HG03354 (cell line): Measurements from ENCODE around the gene EDIL3.

Experiments
- ATAC-seq: cut with Tn5 transposase; IDR thresholded peaks from one replicate; pipeline ENCODE4 v1.9.1; 2021; ENCODE audit warnings: mild to moderate bottlenecking; ENCODE audit not compliant: unreplicated experiment, poor library complexity, severe bottlenecking

Gene EDIL3

GRCh38 chr5:84272771-84273516, 111.7 kb downstream of the EDIL3 start:
- ATAC-seq, result no peak

GRCh38 chr5:84265739-84266550, 118.7 kb downstream of the EDIL3 start:
- no peak for ATAC-seq

- ATAC-seq, result no peak
These were observed 119.5 kb downstream of the EDIL3 start for GRCh38 chr5:84265130-84265529.

- ATAC-seq, result no peak
These were observed 123.7 kb downstream of the EDIL3 start for GRCh38 chr5:84260939-84261338.

GRCh38 chr5:84260140-84260539, 124.5 kb downstream of the EDIL3 start:
- ATAC-seq, result peak; percentile 46

- ATAC-seq, result peak; percentile 2
These were observed 125.2 kb downstream of the EDIL3 start for GRCh38 chr5:84259283-84260045.

GRCh38 chr5:84257061-84257460, 127.6 kb downstream of the EDIL3 start:
- peak; percentile 39 for ATAC-seq

- no peak for ATAC-seq
These were observed 129.4 kb downstream of the EDIL3 start for GRCh38 chr5:84255315-84255714.

- ATAC-seq, result no peak
These were observed 130.7 kb downstream of the EDIL3 start for GRCh38 chr5:84253946-84254345.

GRCh38 chr5:84251503-84251902, 133.2 kb downstream of the EDIL3 start:
- no peak for ATAC-seq

- ATAC-seq, result no peak
These were observed 134.6 kb downstream of the EDIL3 start for GRCh38 chr5:84249918-84250630.

- no peak for ATAC-seq
These were observed 136.7 kb downstream of the EDIL3 start for GRCh38 chr5:84248013-84248412.

GRCh38 chr5:84242286-84242685, 142.4 kb downstream of the EDIL3 start:
- no peak for ATAC-seq

- ATAC-seq, result no peak
These were observed 145.2 kb downstream of the EDIL3 start for GRCh38 chr5:84239494-84239893.

- ATAC-seq, result no peak
These were observed 147.6 kb downstream of the EDIL3 start for GRCh38 chr5:84237126-84237525.

GRCh38 chr5:84231433-84231832, 153.2 kb downstream of the EDIL3 start:
- no peak for ATAC-seq

- no peak for ATAC-seq
These were observed 155.6 kb downstream of the EDIL3 start for GRCh38 chr5:84229045-84229444.

GRCh38 chr5:84228266-84228665, 156.4 kb downstream of the EDIL3 start:
- ATAC-seq, result no peak

- ATAC-seq, result no peak
These were observed 157.4 kb downstream of the EDIL3 start for GRCh38 chr5:84227236-84227635.

GRCh38 chr5:84218546-84218945, 166.1 kb downstream of the EDIL3 start:
- ATAC-seq, result no peak
